ENCODE measurements around the gene PTPRU.

PTPRU gene

GRCh38 chr1:29342351-29342750 lies 106.0 kb downstream of the PTPRU start:
- no peak for DNase-seq

DNA sequence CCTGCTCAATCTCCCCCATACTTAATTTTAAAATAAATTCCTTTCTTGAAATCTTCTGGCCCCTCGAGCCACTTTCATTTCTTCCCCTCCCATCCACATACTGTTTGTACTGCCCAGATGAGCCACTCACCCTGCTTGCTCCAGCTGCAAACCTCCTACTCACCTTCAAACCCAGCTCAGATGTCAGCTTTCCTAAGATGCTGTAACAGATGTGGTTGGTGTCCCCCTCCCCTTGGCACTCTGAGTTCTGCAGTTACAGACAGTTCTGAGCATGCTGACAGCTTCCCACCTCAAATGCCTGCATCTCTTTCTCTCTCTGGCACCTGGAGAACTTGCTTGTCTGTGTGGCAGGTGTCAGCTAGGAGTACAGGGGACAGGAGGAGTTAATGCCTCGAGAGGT lies 106.7 kb downstream of the PTPRU start:
- DNase-seq, result no peak

DNA sequence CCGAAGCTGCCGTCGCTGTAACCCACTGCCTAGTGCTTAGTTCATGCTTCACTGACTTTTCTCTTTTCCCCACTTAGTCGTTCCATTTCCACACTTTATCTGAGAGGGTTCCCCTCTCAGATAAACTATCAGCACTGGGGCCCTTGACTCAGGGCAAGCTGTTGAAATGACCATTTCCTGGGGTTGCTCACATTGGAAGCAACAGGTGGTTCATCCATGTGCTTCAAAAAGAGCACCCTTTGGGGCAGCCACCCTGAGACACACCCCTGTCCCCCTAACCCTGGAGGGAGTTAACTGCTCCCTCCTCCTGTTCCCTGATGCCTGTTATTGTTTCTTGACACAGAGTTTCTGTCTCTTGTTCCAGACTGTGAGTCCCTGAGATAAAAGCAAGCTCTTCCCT lies 107.2 kb downstream of the PTPRU start:
- no peak for DNase-seq

GRCh38 chr1:29343908-29344307 lies 107.6 kb downstream of the PTPRU start:
- no peak for DNase-seq

GRCh38 chr1:29344336-29344735 lies 108.0 kb downstream of the PTPRU start:
- DNase-seq, result peak; percentile 56

GRCh38 chr1:29346576-29346975 lies 110.3 kb downstream of the PTPRU start:
- no peak for DNase-seq

DNA sequence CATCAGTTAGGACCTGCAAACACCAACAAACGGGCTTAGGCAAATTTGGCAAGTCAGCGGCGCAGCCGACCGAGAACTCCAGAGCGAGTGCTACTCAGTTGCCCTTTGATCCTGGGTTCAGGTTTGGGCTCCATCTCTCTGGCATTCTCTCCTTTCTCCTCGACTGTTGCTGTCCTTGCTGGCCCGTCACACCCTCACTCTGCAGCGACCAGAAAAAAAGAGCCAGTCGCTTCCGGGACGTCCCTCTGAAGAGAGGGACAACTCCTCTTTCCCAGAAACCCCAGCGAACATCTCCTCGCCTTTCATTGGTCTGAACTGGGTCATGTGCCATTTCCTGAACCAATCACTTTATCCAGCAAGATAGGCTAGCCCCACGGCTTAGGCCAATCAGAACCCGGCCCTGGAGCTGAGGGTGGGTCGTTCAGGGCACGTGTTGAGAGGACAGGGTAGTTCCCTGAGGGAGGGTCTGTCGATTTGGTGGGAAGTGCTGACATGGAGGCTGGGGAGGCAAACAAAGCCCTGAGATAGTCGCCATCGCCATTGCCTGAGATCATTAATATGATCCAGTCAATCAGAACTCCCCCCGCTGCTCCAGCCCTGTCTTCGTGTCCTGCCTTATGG lies 113.7 kb downstream of the PTPRU start:
- DNase-seq, result no peak

DNA sequence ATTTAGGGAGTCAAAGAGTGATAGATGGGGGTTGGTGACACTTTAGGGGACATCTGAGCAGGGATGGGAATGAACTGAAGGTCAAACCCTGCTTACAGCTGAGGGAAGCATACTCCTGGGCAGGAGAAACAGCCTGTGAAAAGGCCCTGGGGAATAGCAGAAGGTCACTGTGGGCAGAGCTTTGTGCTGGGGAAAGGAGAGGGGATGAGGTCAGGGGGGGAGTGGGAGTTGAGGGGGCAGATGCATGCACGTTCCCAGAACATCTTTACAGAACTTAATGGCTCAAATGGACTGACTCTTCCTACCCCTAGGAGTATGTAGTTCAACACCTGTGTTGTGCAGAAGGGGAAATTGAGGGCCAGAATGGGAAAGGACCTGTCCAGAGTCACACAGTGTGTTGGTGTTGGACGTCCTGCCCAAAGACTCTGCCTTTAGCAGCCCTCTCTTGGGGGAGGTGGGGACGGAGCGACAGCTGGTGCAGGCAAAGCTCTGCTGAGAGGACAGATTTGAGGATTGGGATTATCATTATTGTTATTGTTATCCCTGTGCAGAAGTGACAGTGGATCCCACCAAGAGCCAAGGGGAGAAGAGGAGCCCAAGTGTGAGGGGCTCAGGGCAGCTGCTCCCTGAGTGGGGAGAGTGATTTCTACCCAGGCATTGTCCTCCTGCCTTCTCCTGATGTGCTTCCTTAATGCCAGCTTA lies 116.5 kb downstream of the PTPRU start:
- no peak for DNase-seq

DNA sequence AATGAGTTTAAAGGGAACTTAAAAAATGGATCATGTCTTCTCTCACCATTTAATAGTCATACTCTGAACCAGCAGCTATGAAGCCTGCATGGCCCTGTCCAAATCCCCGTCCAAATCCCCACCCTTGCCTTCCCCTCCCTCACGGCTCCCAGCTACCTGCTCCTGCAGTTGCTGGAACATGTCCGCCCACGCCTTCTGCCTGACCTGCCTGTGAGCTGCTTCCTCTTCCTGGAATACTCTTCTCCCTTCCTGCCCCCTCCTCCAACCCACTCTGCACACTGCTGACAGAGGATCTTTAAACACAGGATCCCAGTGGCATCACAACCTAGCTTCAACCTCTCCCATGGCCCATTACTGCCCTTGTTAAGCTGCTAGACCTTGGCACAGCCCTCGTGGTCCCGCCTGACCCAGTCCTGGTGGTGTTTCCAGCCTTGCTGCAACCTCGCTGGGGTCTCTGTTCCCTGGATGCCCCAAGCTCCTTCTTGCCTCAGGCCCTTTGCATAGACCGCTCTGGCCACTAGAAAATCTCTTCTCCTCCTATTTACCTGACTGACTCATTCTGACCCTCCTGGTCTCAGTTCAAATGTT lies 118.3 kb downstream of the PTPRU start:
- no peak for DNase-seq

GRCh38 chr1:29355375-29355774 lies 119.1 kb downstream of the PTPRU start:
- no peak for DNase-seq

DNA sequence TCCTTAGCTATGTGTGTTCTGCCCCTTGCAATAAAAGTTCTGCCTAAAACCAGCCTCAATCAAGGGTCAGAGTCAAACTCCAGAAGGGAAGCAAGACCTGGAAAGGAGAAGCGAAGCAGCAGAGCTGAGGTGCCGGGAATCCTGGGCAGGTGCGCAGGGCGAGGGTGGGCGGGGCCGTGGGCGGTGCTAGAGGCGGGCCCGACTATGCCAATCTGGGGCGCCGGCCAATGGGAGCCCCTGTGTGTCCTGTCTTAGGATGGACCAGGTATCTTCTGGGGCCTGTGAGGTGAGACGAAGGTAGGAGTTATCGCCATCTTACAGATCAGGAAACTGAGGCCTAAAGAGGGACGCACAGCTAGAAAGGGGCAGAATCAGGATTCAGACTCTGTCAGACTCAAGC lies 120.3 kb downstream of the PTPRU start:
- no peak for DNase-seq

- no peak for DNase-seq
Measured at GRCh38 chr1:29357452-29357851, 121.1 kb downstream of the PTPRU start.

DNA sequence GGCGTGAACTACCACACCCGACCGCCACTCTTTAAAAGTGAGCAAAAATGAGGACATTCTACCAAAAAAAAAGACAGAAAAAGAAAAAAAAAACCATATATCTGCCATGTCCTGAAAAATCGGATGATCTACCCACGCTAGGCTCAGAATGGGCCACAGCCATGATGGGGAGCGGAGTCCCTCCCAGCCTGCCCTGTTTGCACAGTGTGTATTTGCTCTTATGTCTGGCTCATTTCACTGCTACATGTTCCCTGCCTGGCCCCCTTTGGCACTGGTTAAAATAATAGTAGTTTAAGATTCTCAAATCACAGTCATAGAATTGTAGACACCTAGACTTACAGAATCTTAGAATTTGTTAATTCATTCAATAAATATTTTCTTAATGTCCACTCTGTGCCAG lies 121.9 kb downstream of the PTPRU start:
- DNase-seq, result no peak

DNA sequence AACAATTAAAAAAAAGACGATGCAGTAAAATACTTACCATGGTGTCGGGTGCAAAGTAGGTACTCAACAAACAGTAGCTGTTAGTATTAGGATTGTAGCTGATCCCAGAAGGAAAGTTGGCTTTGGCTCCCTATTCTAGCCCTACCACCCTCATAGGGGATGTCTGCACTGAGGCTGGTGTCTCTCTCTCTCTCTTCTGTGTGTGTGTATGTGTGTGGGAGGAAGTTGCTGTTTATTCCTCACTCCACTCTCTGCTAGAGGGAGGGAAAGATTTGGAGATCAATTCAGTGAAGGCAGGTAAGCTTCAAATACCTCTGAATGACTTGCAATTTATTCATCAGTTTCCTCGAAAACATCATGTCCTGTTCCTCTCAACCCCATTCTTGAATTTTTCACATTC lies 124.4 kb downstream of the PTPRU start:
- DNase-seq, result no peak

DNA sequence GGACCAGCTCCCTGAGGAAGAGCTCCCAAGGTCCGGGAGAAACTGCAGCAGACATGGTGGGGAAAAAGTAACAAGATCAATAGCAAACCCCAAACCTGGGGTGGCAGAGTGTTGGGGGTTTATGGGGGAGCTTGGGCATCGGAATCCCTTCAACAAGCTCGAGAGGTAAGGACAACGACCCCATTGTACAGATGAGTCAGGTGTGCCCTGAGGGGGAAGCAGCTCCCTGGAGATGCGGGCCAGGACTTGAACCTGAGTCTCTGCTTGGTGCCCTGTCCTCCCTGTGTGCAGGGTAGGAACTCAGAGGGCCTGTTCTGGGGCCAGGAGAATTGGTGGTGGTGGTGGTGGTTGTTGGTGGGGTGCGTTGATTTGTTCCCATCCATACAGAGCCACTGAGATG lies 125.4 kb downstream of the PTPRU start:
- DNase-seq, result no peak

- DNase-seq, result no peak
Measured at GRCh38 chr1:29362116-29362515, 125.8 kb downstream of the PTPRU start.

DNA sequence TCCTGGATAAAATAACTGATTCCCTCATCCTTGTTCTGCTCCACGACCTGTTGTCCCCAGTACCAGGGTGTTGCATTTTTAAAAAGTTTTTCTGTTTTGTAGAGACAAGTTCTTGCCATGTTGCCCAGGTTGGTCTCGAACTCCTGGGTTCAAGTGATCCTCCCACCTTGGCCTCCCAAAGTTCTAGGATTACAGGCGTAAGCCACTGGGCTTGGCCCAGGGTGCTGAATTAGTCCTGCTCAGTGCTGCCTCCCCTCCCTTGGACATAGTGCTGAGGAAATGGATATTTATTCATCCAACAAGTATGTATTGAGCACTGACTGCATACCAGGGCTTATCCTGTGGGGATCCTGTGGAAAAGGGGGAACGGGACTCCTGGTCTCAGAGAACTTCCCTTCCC lies 126.4 kb downstream of the PTPRU start:
- DNase-seq, result no peak

- DNase-seq, result no peak
Measured at GRCh38 chr1:29363536-29363935, 127.2 kb downstream of the PTPRU start.

- DNase-seq, result no peak
Measured at GRCh38 chr1:29364101-29364678, 127.9 kb downstream of the PTPRU start.

DNA sequence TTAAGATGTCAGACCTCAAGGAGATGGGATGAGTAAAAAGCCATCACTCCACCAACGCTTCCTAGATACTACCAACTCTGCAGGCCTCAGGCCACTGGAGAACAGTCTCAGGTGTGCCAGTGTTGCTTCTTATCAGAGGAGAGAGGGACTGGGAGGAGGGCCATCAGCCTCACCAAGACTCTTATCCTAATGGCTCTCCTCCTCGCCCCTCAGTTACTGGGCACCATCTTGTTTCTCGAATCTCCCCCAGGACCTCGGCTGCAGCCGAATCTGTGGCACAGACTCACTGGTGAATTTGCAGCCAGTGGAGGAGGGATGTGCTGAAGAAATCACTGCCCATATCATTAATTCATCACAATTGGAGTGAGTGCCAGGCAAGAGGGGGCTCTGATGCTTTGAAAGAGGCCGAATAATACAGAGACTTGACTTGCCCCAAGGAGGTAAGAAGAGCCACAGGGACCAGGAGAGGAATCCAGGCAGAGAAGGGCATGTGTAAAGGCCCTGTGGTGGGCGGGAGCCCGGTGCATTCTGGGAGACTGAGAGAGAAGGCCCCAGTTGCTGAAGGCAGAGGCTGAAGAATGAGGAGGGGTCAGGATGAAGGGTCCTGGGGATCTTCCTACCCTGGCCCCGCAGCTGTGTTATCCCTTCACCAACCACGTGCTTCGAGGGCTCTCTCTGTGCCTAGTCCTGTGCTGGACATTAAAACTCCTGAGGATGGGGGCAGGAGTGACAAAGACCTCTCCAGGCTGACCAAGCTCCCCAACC lies 129.8 kb downstream of the PTPRU start:
- no peak for DNase-seq

DNA sequence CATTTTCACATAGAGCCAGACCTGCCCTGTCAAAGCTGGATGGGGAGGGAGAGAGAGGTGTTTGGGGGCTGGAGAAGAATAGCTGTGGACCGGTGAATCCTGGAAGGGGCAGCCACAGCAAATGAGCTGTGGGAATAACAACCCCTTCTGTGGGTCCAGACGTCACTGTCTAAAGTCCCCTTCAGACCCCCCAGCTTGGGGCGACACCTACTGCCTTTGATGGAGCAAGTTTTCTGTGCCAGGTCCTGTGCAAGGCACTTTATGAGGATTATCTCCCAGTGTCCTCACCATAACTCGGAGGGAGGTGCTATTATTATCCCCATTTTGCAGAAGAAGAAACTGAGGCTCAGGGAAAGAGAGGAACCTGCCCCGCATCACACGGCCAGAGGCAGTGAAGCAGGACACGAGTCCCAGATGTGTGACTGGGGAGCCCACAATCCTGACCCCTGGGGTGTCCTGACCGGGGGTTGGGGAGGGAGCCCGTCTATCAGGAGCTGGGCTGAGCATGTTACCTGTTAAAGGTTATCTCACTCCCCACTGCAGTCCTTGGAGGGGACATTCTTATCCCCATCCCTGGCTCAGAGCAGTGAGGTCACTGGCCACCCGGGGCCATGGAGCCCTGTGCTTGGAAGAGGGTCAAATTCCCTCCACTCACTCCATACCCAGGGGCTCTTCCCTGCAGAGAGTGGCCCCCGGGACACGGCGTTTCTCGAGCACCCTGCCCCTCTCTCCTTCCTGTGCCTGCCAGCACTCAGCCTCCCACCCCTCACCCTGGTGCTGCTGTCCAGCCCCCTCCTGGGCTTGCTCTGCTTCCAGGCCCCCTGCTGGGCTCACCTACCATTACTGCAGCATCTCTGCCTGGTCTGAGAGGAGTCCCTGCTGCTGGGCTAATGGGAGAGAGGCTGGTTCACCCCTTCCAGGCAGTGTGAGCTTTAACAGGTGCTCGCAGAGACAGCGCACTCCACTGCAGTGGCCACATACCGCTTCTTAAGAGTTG lies 132.9 kb downstream of the PTPRU start:
- no peak for DNase-seq

DNA sequence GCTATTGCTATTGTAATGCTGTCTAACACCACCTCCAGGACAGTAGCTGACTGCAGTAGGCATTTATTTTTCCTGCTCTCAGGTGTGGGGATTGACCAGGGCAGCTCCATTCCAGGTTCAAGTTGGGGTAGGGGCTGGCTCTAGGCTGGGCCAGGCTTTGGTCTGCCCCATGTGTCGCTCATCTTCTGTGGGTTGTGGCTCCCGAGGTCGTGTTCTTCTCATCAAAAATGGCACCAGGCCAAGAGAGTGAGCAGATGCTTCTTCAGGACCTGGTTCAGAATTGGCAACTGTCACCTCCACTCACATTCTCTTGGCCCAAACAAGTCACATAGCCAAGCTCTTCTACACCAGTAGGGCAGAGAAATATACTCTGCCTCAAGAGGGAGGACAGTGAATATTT lies 133.7 kb downstream of the PTPRU start:
- no peak for DNase-seq

All from MV-4-11 (cell line).